Astrocyte (in vitro differentiated cells and primary cell): ENCODE data around the gene EHD4. TPM values are rescaled to one million over a fixed set of nuclear protein-coding genes. Genes with fewer than 3 reads are reported as not detected.

Experiments used
- DNase-seq: peaks from one replicate; pipeline ENCODE4 v3.0.0-alpha.2; 2010; ENCODE audit warnings: low read depth
- FAIRE-seq: peaks from 2 replicates; lab custom pipeline; 2011; peaks lifted over from hg19 to GRCh38; lab: Jason Lieb, UNC
- H2AFZ ChIP-seq: 2 replicates; pipeline ENCODE4 v1.6.0; 2012; ENCODE audit warnings: low read depth, low read length, inconsistent platforms
- H3K27ac ChIP-seq: 2 replicates; pipeline ENCODE4 v1.5.1; 2011; ENCODE audit warnings: low read depth, low read length, inconsistent platforms
- H3K27me3 ChIP-seq: 2 replicates; pipeline ENCODE4 v1.6.0; 2011; ENCODE audit warnings: low read length, inconsistent platforms; ENCODE audit not compliant: insufficient read depth
- H3K36me3 ChIP-seq: 2 replicates; pipeline ENCODE4 v1.5.1; 2011; ENCODE audit warnings: low read length, inconsistent platforms; ENCODE audit not compliant: insufficient read depth
- H3K4me1 ChIP-seq: 2 replicates; pipeline ENCODE4 v1.5.1; 2011; ENCODE audit warnings: low read length, inconsistent platforms; ENCODE audit not compliant: insufficient read depth
- H3K4me2 ChIP-seq: 2 replicates; pipeline ENCODE4 v1.6.0; 2012; ENCODE audit warnings: low read length, inconsistent platforms
- H3K4me3 ChIP-seq: 2 replicates; pipeline ENCODE4 v1.5.1; 2011; ENCODE audit warnings: low read depth, mild to moderate bottlenecking, low read length, inconsistent platforms; ENCODE audit not compliant: insufficient read depth
- H3K79me2 ChIP-seq: 2 replicates; pipeline ENCODE4 v1.6.0; 2012; ENCODE audit warnings: mild to moderate bottlenecking, low read length, inconsistent platforms; ENCODE audit not compliant: insufficient read depth
- H3K9ac ChIP-seq: 2 replicates; pipeline ENCODE4 v1.6.0; 2012; ENCODE audit warnings: mild to moderate bottlenecking, low read length, inconsistent platforms
- H3K9me3 ChIP-seq: 2 replicates; pipeline ENCODE4 v1.5.1; 2012; ENCODE audit warnings: low read depth, mild to moderate bottlenecking, low read length, inconsistent platforms; ENCODE audit not compliant: insufficient read depth
- H4K20me1 ChIP-seq: 2 replicates; pipeline ENCODE4 v1.6.0; 2012; ENCODE audit warnings: low read length, inconsistent platforms; ENCODE audit not compliant: insufficient read depth
- H3K27ac Mint-ChIP-seq: one replicate; pipeline ENCODE4 v1.8.0; 2021; ENCODE audit warnings: mild to moderate bottlenecking, mixed read lengths; ENCODE audit not compliant: unreplicated experiment
- H3K27me3 Mint-ChIP-seq: one replicate; pipeline ENCODE4 v1.8.0; 2021; ENCODE audit warnings: low read depth, mixed read lengths; ENCODE audit not compliant: unreplicated experiment
- H3K36me3 Mint-ChIP-seq: one replicate; pipeline ENCODE4 v1.8.0; 2021; ENCODE audit warnings: low read depth, mixed read lengths; ENCODE audit not compliant: unreplicated experiment
- H3K4me1 Mint-ChIP-seq: one replicate; pipeline ENCODE4 v1.8.0; 2021; ENCODE audit warnings: low read depth, mixed read lengths; ENCODE audit not compliant: unreplicated experiment
- H3K4me3 Mint-ChIP-seq: one replicate; pipeline ENCODE4 v1.8.0; 2021; ENCODE audit warnings: mild to moderate bottlenecking, moderate library complexity, mixed read lengths; ENCODE audit not compliant: unreplicated experiment
- H3K9me3 Mint-ChIP-seq: one replicate; pipeline ENCODE4 v1.8.0; 2021; ENCODE audit warnings: mild to moderate bottlenecking, mixed read lengths; ENCODE audit not compliant: unreplicated experiment
- CTCF ChIP-seq: IDR thresholded peaks from 2 replicates; pipeline ENCODE4 v1.5.1; 2011; ENCODE audit warnings: low read depth, mild to moderate bottlenecking, inconsistent platforms, low read length, moderate library complexity; ENCODE audit not compliant: insufficient read depth
- EZH2 ChIP-seq: IDR thresholded peaks from 2 replicates; pipeline ENCODE4 v1.6.1; 2012; ENCODE audit warnings: mild to moderate bottlenecking, low read length, inconsistent platforms; ENCODE audit not compliant: insufficient read depth
- total RNA-seq: library from RNA; stranded (reverse); gene quantifications from 2 replicates; pipeline ENCODE4 v1.2.1, GENCODE V29; 2021

The EHD4 gene
- total RNA-seq, 1 donor from 2014 or later, result 46.4 TPM

DNA sequence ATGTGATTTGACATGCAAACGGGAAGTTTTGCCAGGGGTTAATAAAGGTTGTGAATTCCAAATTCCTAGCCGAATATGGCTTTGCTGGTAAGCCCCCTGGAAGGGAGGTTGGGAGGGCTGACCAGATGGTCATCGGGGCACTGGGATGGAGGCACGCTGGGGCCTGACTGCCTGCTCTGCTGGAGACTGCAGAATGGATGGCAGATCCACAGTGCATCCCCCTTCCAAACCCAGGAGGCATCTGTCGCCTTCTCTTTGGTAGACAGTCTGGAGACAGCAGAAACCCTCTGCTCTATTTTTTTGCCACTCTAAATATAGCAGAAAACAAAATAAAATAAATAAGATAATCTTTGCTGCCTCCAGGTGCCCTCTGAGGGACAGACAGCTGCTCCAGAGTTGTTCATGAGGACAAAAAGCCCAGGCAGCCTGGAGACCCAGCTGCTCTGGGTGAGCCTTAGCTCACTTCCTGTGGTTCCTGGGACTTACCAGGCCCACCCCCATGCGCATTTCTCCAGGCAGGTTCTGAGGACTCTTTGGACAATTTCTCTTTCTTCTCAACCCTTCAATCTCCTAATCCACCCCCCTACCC is 72.4 kb downstream of the EHD4 start:
- TF ChIP-seq CTCF, result no peak
- TF ChIP-seq EZH2, result no peak
- Mint-ChIP-seq H3K27ac (no peak overlapping the region), H3K27me3 (no peaks in the 10 kb centered on the region), H3K4me3 (no peak overlapping the region), H3K9me3 (no peaks in the 10 kb centered on the region), H3K4me1 (peaks cover 18% of the 10 kb centered on the region), H3K36me3 (peaks cover 28% of the 10 kb centered on the region)
- no peak overlapping the region for H3K9ac ChIP-seq
- H3K79me2 ChIP-seq, result no peaks in the 10 kb centered on the region
- no peak overlapping the region for H3K4me3 ChIP-seq
- peaks cover 6% of the 10 kb centered on the region for H3K4me1 ChIP-seq
- no peak for DNase-seq
- H3K27ac ChIP-seq, result no peak overlapping the region
- H3K9me3 ChIP-seq, result no peaks in the 10 kb centered on the region
- peaks cover 13% of the 10 kb centered on the region for H3K36me3 ChIP-seq
- H2AFZ ChIP-seq, result no peak overlapping the region
- H3K27me3 ChIP-seq, result no peaks in the 10 kb centered on the region
- H3K4me2 ChIP-seq, result no peak overlapping the region
- no peak for FAIRE-seq
- H4K20me1 ChIP-seq, result peaks cover 26% of the 10 kb centered on the region

DNA sequence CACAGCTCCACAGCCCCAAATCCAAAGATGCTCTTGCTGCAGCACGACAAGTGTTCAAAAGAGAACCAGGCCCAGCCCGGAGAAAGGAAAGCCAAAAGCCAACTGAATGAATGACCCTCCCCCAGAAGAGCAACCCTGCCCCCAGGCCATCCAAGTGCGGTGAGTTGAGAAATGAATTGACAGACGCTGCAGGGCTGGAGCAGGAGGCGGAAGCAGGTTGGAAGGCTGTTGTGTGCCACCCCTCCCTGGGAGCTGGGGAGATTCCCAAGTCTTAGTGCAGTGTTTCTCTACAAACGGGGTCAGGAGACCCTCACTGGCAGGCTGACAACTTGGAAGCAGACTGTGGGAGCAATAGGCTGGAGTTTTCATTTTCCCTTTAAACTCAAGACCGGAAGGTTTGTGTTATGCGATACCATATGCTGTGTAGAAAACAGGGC is 75.0 kb downstream of the EHD4 start:
- H3K27ac ChIP-seq, result no peak overlapping the region
- no peaks in the 10 kb centered on the region for H3K27me3 ChIP-seq
- no peak for DNase-seq
- no peak for FAIRE-seq
- H3K9me3 ChIP-seq, result no peaks in the 10 kb centered on the region
- TF ChIP-seq EZH2 (no peak), CTCF (no peak)
- Mint-ChIP-seq H3K36me3 (peaks cover 28% of the 10 kb centered on the region), H3K4me3 (no peak overlapping the region), H3K9me3 (no peaks in the 10 kb centered on the region), H3K27ac (no peak overlapping the region), H3K4me1 (peaks cover 15% of the 10 kb centered on the region), H3K27me3 (no peaks in the 10 kb centered on the region)
- H3K4me2 ChIP-seq, result no peak overlapping the region
- peaks cover 16% of the 10 kb centered on the region for H3K4me1 ChIP-seq
- H3K79me2 ChIP-seq, result no peaks in the 10 kb centered on the region
- H3K36me3 ChIP-seq, result peaks cover 13% of the 10 kb centered on the region
- no peak overlapping the region for H3K4me3 ChIP-seq
- H4K20me1 ChIP-seq, result peaks cover 10% of the 10 kb centered on the region
- no peak overlapping the region for H2AFZ ChIP-seq
- no peak overlapping the region for H3K9ac ChIP-seq

GRCh38 chr15:41896566-41896965 is 75.8 kb downstream of the EHD4 start:
- no peak overlapping the region for H3K4me3 Mint-ChIP-seq
- H3K27ac Mint-ChIP-seq, result no peak overlapping the region
- H3K36me3 Mint-ChIP-seq, result peaks cover 24% of the 10 kb centered on the region

More at GRCh38 chr15:41896566-41896965, 75.8 kb downstream of the EHD4 start:
- no peak overlapping the region for H3K9ac ChIP-seq
- H3K9me3 Mint-ChIP-seq, result no peaks in the 10 kb centered on the region
- H4K20me1 ChIP-seq, result peaks cover 2% of the 10 kb centered on the region
- no peak overlapping the region for H3K27ac ChIP-seq
- DNase-seq (no peak), FAIRE-seq (no peak)
- H3K4me2 ChIP-seq, result no peak overlapping the region
- no peak overlapping the region for H2AFZ ChIP-seq
- no peaks in the 10 kb centered on the region for H3K9me3 ChIP-seq
- H3K27me3 Mint-ChIP-seq, result no peaks in the 10 kb centered on the region
- peaks cover 16% of the 10 kb centered on the region for H3K4me1 ChIP-seq
- no peaks in the 10 kb centered on the region for H3K27me3 ChIP-seq
- H3K4me1 Mint-ChIP-seq, result peaks cover 15% of the 10 kb centered on the region
- TF ChIP-seq EZH2, result no peak
- no peak for TF ChIP-seq CTCF
- H3K36me3 ChIP-seq, result peaks cover 13% of the 10 kb centered on the region
- H3K79me2 ChIP-seq, result no peaks in the 10 kb centered on the region
- H3K4me3 ChIP-seq, result no peak overlapping the region
